Ishikawa (cell line): ENCODE results near the gene IFI27.

Experiments
- CEBPB ChIP-seq: IDR thresholded peaks from 2 replicates; pipeline ENCODE4 v1.6.1; 2012
- CREB1 ChIP-seq: IDR thresholded peaks from 2 replicates; pipeline ENCODE4 v1.6.1; 2012; ENCODE audit warnings: low read depth
- EGR1 ChIP-seq: IDR thresholded peaks from 2 replicates; pipeline ENCODE4 v1.6.1; 2012
- EP300 ChIP-seq: IDR thresholded peaks from 2 replicates; pipeline ENCODE4 v1.6.1; 2012; ENCODE audit warnings: borderline replicate concordance
- NFIC ChIP-seq: IDR thresholded peaks from 2 replicates; pipeline ENCODE4 v1.6.1; 2012
- RAD21 ChIP-seq: IDR thresholded peaks from 2 replicates; pipeline ENCODE4 v1.6.1; 2012; ENCODE audit warnings: low read depth
- REST ChIP-seq: IDR thresholded peaks from 2 replicates; pipeline ENCODE4 v1.6.1; 2012; ENCODE audit warnings: low read depth, mild to moderate bottlenecking
- TAF1 ChIP-seq: IDR thresholded peaks from 2 replicates; pipeline ENCODE4 v1.6.1; 2012; ENCODE audit warnings: low read depth, mild to moderate bottlenecking
- TEAD4 ChIP-seq: IDR thresholded peaks from 2 replicates; pipeline ENCODE4 v1.6.1; 2012

DNA sequence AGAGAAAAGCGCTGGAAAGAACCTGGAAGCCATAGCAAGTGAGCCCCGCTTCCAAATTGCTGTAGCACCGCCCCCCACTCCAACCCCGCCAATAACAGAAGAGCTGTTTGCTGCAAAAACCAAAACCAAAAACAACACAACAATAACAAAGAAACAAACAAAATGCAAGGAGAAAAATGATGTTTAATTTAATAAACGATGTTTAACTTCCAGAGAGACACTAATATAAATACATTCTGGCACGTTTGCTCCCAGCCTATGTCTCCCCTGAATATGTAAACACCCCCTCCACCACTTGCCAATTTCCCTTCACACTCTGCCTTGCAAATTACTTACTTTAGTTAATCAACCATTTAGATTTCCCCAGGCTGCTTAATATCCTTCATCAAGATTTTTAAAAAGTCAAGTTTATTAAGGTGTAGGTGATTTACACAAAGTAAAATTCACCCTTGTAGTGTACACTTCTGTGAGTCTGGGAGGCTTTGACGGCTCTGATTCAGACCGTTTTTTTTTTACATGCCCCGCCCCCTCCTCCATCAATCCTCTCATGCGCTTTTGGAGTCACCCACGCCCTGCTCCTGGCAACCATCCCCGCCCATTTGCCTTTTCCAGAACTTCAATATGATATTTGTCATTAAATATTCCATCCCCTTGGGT, 19.4 kb downstream of the IFI27 start:
- TF ChIP-seq TEAD4 (no peak), REST (no peak), NFIC (no peak), EP300 (no peak), RAD21 (no peak), TAF1 (no peak), CEBPB (no peak), CREB1 (no peak), EGR1 (no peak)
